GM12878 (cell line): ENCODE measurements around the gene PPP1R18. TPM values are rescaled to one million over a fixed set of nuclear protein-coding genes. Genes with fewer than 3 reads are reported as not detected.

Source experiments
- ATF2 ChIP-seq: IDR thresholded peaks from 2 replicates; pipeline ENCODE4 v1.6.1; 2012; ENCODE audit warnings: low read length, inconsistent platforms
- CEBPZ ChIP-seq: fragments of 150-350 bp; IDR thresholded peaks from 2 replicates; pipeline ENCODE4 v1.6.1; 2016; ENCODE audit warnings: low read depth, low read length
- EED ChIP-seq: sonication (generic); IDR thresholded peaks from 2 replicates; pipeline ENCODE4 v1.6.1; 2016; ENCODE audit warnings: antibody characterized with exemption, low read depth
- MXI1 ChIP-seq: fragments of 150-350 bp; IDR thresholded peaks from 2 replicates; pipeline ENCODE4 v1.6.1; 2011; ENCODE audit warnings: low read depth, mild to moderate bottlenecking, inconsistent platforms, low read length, improper control_type of control experiment
- SMAD5 ChIP-seq: IDR thresholded peaks from 2 replicates; pipeline ENCODE4 v1.6.1; 2016; ENCODE audit warnings: antibody characterized with exemption, low read depth
- SP1 ChIP-seq: IDR thresholded peaks from one replicate; pipeline ENCODE4 v1.6.1; 2011; ENCODE audit warnings: low read depth, low read length
- SRF ChIP-seq, 2 experiments: IDR thresholded peaks; 2 replicates each; pipeline ENCODE4 v1.6.1; 2011; ENCODE audit warnings: low read depth in 2 of 2, low read length in 2 of 2, mild to moderate bottlenecking in 1 of 2, moderate library complexity in 1 of 2
- SUPT20H ChIP-seq: IDR thresholded peaks from 2 replicates; pipeline ENCODE4 v1.6.1; 2011; ENCODE audit warnings: low read depth, mild to moderate bottlenecking, low read length, moderate library complexity, borderline replicate concordance; ENCODE audit not compliant: control insufficient read depth
- TAF1 ChIP-seq: IDR thresholded peaks from 2 replicates; pipeline ENCODE4 v1.6.1; 2011; ENCODE audit warnings: mild to moderate bottlenecking, low read depth, low read length, borderline replicate concordance
- polyA plus RNA-seq, 11 experiments: library from polyadenylated mRNA; depleted of rRNA in 4 of 11; unstranded in 6 of 11; stranded (reverse) in 5 of 11; fragments of >200 nt; fragmentation: Nextera tagmentation in 4 of 11; fragmentation: Illumina TruSeq in 1 of 11; extraction: Ambion mirVana in 4 of 11; extraction: Trizol in 1 of 11; gene quantifications; 1 replicate in 1 of 11; 2 replicates in 10 of 11; pipeline versions ENCODE4 v1.2.1 to v1.2.3, GENCODE V29; 2011 to 2016; ENCODE audit warnings: inconsistent platforms in 2 of 11, missing spikeins in 2 of 11, low read depth in 1 of 11
- total RNA-seq, 4 experiments: library from RNA; depleted of rRNA in 3 of 4; stranded (reverse); fragments of >200 nt in 3 of 4; fragmentation: Illumina TruSeq in 1 of 4; extraction: Trizol in 1 of 4; gene quantifications; 2 replicates each; pipeline versions ENCODE4 v1.2.1 to v1.2.3, GENCODE V29; 2013 to 2021

Gene PPP1R18
- total and polyA plus RNA-seq, 10 of the 15 experiments (the other 5 are each of a cell fraction or from before 2014, with no cell fraction given), result 21.0 to 119 (median 52.6) TPM

- TF ChIP-seq SRF (IDR thresholded peaks at IDR 0.05; ENCODE audit: low read depth in 2 of 2, low read length in 2 of 2) (no peak), MXI1 (no peak), SUPT20H (no peak), EED (no peak), SMAD5 (no peak), CEBPZ (no peak), SP1 (no peak), ATF2 (no peak), TAF1 (no peak)
Observed at GRCh38 chr6:30645989-30646388, 40.5 kb downstream of the PPP1R18 start (continued).
